ENCODE results near the gene CEMIP. TPM values are rescaled to one million over a fixed set of nuclear protein-coding genes. Genes with fewer than 3 reads are reported as not detected.

Gene CEMIP
- total RNA-seq, 6 experiments from 2014 or later, result 0.64 to 0.74 TPM; not detected in 4

DNA sequence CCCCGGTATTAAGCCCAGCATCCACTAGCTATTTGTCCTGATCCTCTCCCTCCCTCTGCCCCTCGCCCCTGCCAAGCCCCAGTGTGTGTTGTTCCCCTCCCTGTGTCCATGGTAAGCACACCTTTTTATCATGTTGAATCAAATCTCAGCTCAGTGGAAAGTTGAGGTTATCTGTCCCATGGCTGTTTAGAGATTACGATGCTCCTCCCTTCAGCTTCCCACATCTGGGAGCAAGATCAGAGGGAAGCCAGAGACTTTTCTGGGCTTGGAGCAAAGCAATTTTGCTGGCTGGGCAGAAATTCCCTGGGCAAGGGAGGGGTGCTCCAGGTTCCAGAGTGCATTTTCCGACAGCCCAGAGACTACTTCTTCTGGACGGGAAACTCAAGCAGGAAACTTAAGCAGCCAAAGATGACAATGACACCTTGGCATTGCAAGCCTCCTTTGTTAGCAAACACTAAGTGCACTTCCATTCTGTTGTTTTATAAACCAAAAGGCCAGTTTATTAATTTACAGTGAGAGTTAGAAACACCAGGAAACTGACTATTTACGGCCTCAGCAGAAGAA, 105.9 kb downstream of the CEMIP start:
- no peaks in the 10 kb centered on the region for H3K4me1 ChIP-seq
- 80% methylated on average over 4 of the region's 6 CpGs for WGBS (ENCODE audit: insufficient coverage, low coverage, low lambda C conversion rate, missing lambda C conversion rate)
- no peaks in the 10 kb centered on the region for H3K9me3 ChIP-seq
- H3K36me3 ChIP-seq, result no peaks in the 10 kb centered on the region
- H3K27me3 ChIP-seq, result no peaks in the 10 kb centered on the region
- no peak overlapping the region for H3K27ac ChIP-seq
- DNase-seq (no peak), ATAC-seq (peak in 2 of 4 donors; percentile 13 to 45)
- no peak overlapping the region for H3K4me3 ChIP-seq
- no peak for TF ChIP-seq POLR2A (IDR thresholded peaks at IDR 0.05)
- TF ChIP-seq, protein P1, sequence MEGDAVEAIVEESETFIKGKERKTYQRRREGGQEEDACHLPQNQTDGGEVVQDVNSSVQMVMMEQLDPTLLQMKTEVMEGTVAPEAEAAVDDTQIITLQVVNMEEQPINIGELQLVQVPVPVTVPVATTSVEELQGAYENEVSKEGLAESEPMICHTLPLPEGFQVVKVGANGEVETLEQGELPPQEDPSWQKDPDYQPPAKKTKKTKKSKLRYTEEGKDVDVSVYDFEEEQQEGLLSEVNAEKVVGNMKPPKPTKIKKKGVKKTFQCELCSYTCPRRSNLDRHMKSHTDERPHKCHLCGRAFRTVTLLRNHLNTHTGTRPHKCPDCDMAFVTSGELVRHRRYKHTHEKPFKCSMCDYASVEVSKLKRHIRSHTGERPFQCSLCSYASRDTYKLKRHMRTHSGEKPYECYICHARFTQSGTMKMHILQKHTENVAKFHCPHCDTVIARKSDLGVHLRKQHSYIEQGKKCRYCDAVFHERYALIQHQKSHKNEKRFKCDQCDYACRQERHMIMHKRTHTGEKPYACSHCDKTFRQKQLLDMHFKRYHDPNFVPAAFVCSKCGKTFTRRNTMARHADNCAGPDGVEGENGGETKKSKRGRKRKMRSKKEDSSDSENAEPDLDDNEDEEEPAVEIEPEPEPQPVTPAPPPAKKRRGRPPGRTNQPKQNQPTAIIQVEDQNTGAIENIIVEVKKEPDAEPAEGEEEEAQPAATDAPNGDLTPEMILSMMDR (IDR thresholded peaks at IDR 0.05), result no peak
- intact Hi-C loops (cut with DNase I), result no loop called here

DNA sequence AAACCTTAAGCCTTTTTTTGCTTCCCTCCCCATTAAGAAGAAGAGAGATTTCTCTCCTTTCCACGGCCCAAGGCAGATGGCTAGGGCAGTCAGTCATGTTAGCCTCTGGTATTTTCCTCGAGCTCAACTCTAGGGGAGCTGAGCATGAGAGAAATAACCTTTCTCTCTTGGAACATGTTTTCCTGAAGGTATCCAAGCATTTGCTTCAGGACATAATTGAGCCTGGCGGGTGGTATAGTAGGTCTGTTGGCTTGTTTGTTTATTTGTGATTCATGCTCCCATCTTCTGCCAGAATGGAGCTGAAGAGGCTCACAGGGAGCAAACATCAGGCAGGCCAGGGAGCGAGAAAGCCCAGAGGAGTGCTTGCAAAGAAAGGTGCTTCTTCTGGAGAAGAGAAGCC, 108.0 kb downstream of the CEMIP start:
- Histone ChIP-seq H3K9me3 (no peaks in the 10 kb centered on the region), H3K27me3 (no peaks in the 10 kb centered on the region), H3K27ac (no peak overlapping the region), H3K4me3 (no peak overlapping the region), H3K4me1 (no peaks in the 10 kb centered on the region), H3K36me3 (no peaks in the 10 kb centered on the region)
- 70% methylated on average over 3 of the region's 4 CpGs for WGBS (ENCODE audit: insufficient coverage, low coverage, low lambda C conversion rate, missing lambda C conversion rate)
- intact Hi-C loops (cut with DNase I), result no loop called here
- ATAC-seq, result no peak
- no peak for TF ChIP-seq POLR2A (IDR thresholded peaks at IDR 0.05)
- TF ChIP-seq, protein P1 (IDR thresholded peaks at IDR 0.05), result no peak
- no peak for DNase-seq

DNA sequence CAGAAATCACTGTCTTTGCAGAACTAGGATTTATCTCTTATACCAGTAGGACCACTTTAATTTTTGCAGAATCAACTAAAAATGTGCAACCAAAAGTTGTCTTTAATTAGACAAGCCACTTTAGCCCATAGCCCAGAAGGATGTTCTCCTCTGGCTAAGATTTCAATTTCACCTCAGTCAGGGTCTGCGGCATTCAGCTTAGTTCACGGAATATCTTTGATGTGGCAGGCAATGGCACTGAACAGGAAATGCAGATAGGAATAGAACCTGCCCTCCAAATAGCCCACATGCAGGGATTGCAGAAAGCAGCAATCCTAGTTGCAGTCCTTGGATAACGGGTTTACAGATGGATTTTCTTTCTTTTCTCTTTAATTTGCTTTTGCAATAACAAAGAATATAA, 109.7 kb downstream of the CEMIP start:
- no peak for TF ChIP-seq POLR2A (IDR thresholded peaks at IDR 0.05)
- TF ChIP-seq, protein P1 (IDR thresholded peaks at IDR 0.05), result no peak
- H3K4me3 ChIP-seq, result no peak overlapping the region
- ATAC-seq, result no peak
- H3K9me3 ChIP-seq, result no peaks in the 10 kb centered on the region
- DNase-seq, result no peak
- H3K27ac ChIP-seq, result no peak overlapping the region
- intact Hi-C loops (cut with DNase I), result no loop called here
- H3K27me3 ChIP-seq, result no peaks in the 10 kb centered on the region
- 72% methylated on average over 3 of the region's 3 CpGs for WGBS (ENCODE audit: insufficient coverage, low coverage, low lambda C conversion rate, missing lambda C conversion rate)
- H3K4me1 ChIP-seq, result no peaks in the 10 kb centered on the region
- no peaks in the 10 kb centered on the region for H3K36me3 ChIP-seq

DNA sequence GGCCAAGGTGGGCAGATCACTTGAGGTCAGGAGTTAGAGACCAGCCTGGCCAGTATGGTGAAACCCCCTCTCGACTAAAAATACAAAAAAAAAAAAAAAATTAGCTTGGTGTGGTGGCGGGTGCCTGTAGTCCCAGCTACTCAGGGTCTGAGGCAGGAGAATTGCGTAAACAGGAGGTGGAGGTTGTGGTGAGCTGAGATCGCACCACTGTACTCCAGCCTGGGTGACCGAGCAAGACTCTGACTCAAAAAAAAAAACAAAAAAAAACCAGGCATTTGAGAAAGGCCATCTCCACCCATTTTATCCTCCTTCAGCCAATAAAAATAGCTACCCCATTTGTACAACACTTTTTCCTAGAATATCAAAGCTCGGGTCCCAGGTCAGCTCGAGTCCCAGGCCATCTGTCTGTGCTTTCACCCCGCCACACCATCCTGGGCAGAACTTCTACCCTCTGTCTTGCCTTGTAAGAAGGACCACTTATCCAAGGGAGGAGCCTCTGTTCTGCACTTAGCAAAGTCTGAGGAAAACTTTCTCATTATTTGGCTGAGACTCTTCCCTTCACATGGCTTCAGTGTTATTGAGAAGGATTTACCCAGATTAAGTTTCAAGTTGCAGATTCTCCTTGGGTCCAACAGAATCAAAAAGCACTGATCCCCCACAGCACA, 111.3 kb downstream of the CEMIP start:
- no peaks in the 10 kb centered on the region for H3K9me3 ChIP-seq
- intact Hi-C loops (cut with DNase I), result no loop called here
- H3K4me1 ChIP-seq, result no peaks in the 10 kb centered on the region
- ATAC-seq, result no peak
- TF ChIP-seq POLR2A (IDR thresholded peaks at IDR 0.05), result no peak
- TF ChIP-seq, protein P1 (IDR thresholded peaks at IDR 0.05), result no peak
- DNase-seq, result no peak
- H3K27me3 ChIP-seq, result no peaks in the 10 kb centered on the region
- H3K27ac ChIP-seq, result no peak overlapping the region
- 62% methylated on average over 3 of the region's 8 CpGs for WGBS (ENCODE audit: insufficient coverage, low coverage, low lambda C conversion rate, missing lambda C conversion rate)
- H3K36me3 ChIP-seq, result no peaks in the 10 kb centered on the region
- no peak overlapping the region for H3K4me3 ChIP-seq
